Progenitor cell of endocrine pancreas (in vitro differentiated cells): ENCODE measurements around the gene THSD7A. TPM values are rescaled to one million over a fixed set of nuclear protein-coding genes. Genes with fewer than 3 reads are reported as not detected.

Experiments
- DNase-seq: peaks from one replicate; pipeline ENCODE4 v3.0.0; 2021; ENCODE audit warnings: low spot score; ENCODE audit not compliant: unreplicated experiment
- H3K27ac Mint-ChIP-seq: 2 replicates; pipeline ENCODE4 v1.8.0; 2021; ENCODE audit warnings: mild to moderate bottlenecking, moderate library complexity, mixed read lengths
- H3K27me3 Mint-ChIP-seq: 2 replicates; pipeline ENCODE4 v1.8.0; 2021; ENCODE audit warnings: mixed read lengths
- H3K36me3 Mint-ChIP-seq: 2 replicates; pipeline ENCODE4 v1.8.0; 2022; ENCODE audit warnings: mixed read lengths; ENCODE audit not compliant: insufficient read depth
- H3K4me1 Mint-ChIP-seq: 2 replicates; pipeline ENCODE4 v1.8.0; 2021; ENCODE audit warnings: low read depth, mixed read lengths
- H3K4me3 Mint-ChIP-seq: 2 replicates; pipeline ENCODE4 v1.8.0; 2021; ENCODE audit warnings: low read depth, mild to moderate bottlenecking, moderate library complexity, mixed read lengths
- H3K9me3 Mint-ChIP-seq: 2 replicates; pipeline ENCODE4 v1.8.0; 2021; ENCODE audit warnings: low read depth, mixed read lengths
- CTCF ChIP-seq: fragments of 200-600 bp; sonication (generic); IDR thresholded peaks from one replicate; pipeline ENCODE4 v1.5.0; 2021; ENCODE audit warnings: antibody characterized with exemption, mild to moderate bottlenecking; ENCODE audit not compliant: unreplicated experiment
- total RNA-seq: library from RNA; stranded (reverse); gene quantifications from 2 replicates; pipeline ENCODE4 v1.2.1, GENCODE V29; 2021

THSD7A gene
- total RNA-seq, 1 donor from 2014 or later: 4.7 TPM

- Mint-ChIP-seq H3K36me3 (no peaks in the 10 kb centered on the region), H3K27ac (no peak overlapping the region)
- TF ChIP-seq CTCF: no peak
Observed at GRCh38 chr7:11517853-11518252, 314.1 kb downstream of the THSD7A start.

DNA sequence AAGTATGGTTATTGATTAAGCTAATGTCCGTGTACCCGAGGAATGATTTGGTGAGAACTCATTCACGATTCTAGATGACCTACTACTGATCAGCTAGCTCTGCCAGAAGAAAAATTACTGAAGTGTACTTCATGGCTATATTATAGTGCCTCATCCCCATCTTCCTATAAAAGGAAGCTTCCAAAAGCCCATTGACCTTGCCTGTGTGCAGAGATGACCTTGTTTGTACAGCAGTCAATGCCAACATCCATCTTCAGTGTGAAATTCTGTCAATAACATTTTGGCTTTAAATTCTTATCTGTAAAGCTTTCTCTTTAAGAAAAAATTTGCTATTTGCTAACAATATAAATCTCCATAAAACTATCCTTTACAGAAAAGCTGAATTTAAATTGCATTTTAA, 315.7 kb downstream of the THSD7A start:
- no peak overlapping the region for H3K4me3 Mint-ChIP-seq
- H3K9me3 Mint-ChIP-seq: peaks cover 4% of the 10 kb centered on the region
- H3K27me3 Mint-ChIP-seq: no peaks in the 10 kb centered on the region
- H3K36me3 Mint-ChIP-seq: peaks cover 1% of the 10 kb centered on the region
- peaks cover 10% of the 10 kb centered on the region for H3K4me1 Mint-ChIP-seq
- no peak for TF ChIP-seq CTCF
- no peak overlapping the region for H3K27ac Mint-ChIP-seq
- DNase-seq: no peak

More at GRCh38 chr7:11517853-11518252, 314.1 kb downstream of the THSD7A start:
- no peak for DNase-seq
- H3K9me3 Mint-ChIP-seq: no peaks in the 10 kb centered on the region
- peaks cover 12% of the 10 kb centered on the region for H3K4me1 Mint-ChIP-seq
- H3K4me3 Mint-ChIP-seq: no peak overlapping the region
- no peaks in the 10 kb centered on the region for H3K27me3 Mint-ChIP-seq

DNA sequence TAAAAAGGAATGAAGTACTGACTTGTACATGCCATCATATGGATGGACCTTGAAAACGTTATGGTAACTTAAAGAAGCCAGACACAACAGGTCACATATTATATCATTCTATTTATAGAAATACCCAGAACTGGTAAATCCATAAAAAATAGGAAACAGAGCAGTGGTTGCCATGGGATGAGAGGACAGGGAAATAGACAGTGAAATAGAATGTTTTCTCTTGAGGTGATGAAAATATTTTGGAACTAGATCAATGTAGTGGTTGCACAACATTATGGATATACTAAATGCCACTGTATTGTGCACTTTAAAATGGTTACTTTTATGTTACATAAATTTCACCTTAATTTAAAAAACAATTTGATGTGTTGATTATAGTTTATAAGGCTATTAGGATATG, 318.5 kb downstream of the THSD7A start:
- no peak for DNase-seq
- H3K36me3 Mint-ChIP-seq: peaks cover 1% of the 10 kb centered on the region
- H3K4me1 Mint-ChIP-seq: peaks cover 4% of the 10 kb centered on the region
- no peak overlapping the region for H3K4me3 Mint-ChIP-seq
- H3K27ac Mint-ChIP-seq: no peak overlapping the region
- no peak for TF ChIP-seq CTCF
- H3K9me3 Mint-ChIP-seq: peaks cover 8% of the 10 kb centered on the region
- no peaks in the 10 kb centered on the region for H3K27me3 Mint-ChIP-seq

- Mint-ChIP-seq H3K9me3 (peaks cover 8% of the 10 kb centered on the region), H3K4me3 (no peak overlapping the region), H3K4me1 (no peaks in the 10 kb centered on the region), H3K36me3 (peaks cover 1% of the 10 kb centered on the region), H3K27ac (no peak overlapping the region), H3K27me3 (no peaks in the 10 kb centered on the region)
- TF ChIP-seq CTCF: no peak
- DNase-seq: no peak
Observed at GRCh38 chr7:11507929-11508328, 324.1 kb downstream of the THSD7A start.

- Mint-ChIP-seq H3K4me1 (no peaks in the 10 kb centered on the region), H3K9me3 (peaks cover 16% of the 10 kb centered on the region), H3K4me3 (no peak overlapping the region), H3K27ac (no peak overlapping the region), H3K27me3 (no peaks in the 10 kb centered on the region), H3K36me3 (no peaks in the 10 kb centered on the region)
- TF ChIP-seq CTCF: no peak
- DNase-seq: no peak
Observed at GRCh38 chr7:11506417-11506816, 325.6 kb downstream of the THSD7A start.
